Vagina (tissue), 2 donors: ENCODE measurements around the gene NCAPD2. TPM values are rescaled to one million over a fixed set of nuclear protein-coding genes. Genes with fewer than 3 reads are reported as not detected.
"Not testable (repeated sequence)": the region's sequence is repeated elsewhere in the genome, so short reads cannot be mapped to it uniquely, and the experiment has no call there.

Source experiments
- DNase-seq, 2 donors: peaks; one replicate each; pipeline ENCODE4 v3.0.0-alpha.2; 2017; ENCODE audit errors: extremely low spot score in 2 of 2
- H3K27ac ChIP-seq: fragments of 200-600 bp; sonication (generic); one replicate; pipeline ENCODE4 v1.5.1; 2019
- H3K27me3 ChIP-seq: fragments of 200-600 bp; sonication (generic); one replicate; pipeline ENCODE4 v1.5.1; 2019
- H3K36me3 ChIP-seq, 2 donors: fragments of 200-600 bp; sonication (generic); one replicate each; pipeline ENCODE4 v1.5.1; 2017 to 2019
- H3K4me1 ChIP-seq: fragments of 200-600 bp; sonication (generic); one replicate; pipeline ENCODE4 v1.5.1; 2019
- H3K4me3 ChIP-seq, 2 donors: fragments of 200-600 bp; sonication (generic); 1 replicate in 1 of 2; 2 replicates in 1 of 2; pipeline ENCODE4 v1.5.1; 2016 to 2019
- H3K9me3 ChIP-seq: fragments of 200-600 bp; sonication (generic); one replicate; pipeline ENCODE4 v1.5.1; 2019
- POLR2A ChIP-seq, 2 donors: fragments of 450-650 bp; IDR thresholded peaks; one replicate each; pipeline ENCODE4 v1.6.1; 2017; ENCODE audit warnings: antibody characterized with exemption in 2 of 2, mild to moderate bottlenecking in 2 of 2, moderate library complexity in 2 of 2
- POLR2AphosphoS5 ChIP-seq, 2 donors: sonication (generic); formaldehyde crosslinking; IDR thresholded peaks; one replicate each; pipeline ENCODE4 v1.9.0; 2017; ENCODE audit warnings: antibody characterized with exemption in 2 of 2, mild to moderate bottlenecking in 2 of 2, low read depth in 1 of 2; ENCODE audit not compliant: insufficient read depth in 1 of 2
- intact Hi-C: fragments of 100-400 bp; cut with DNase I; formaldehyde crosslinking; loops from one replicate; pipeline ENCODE4 v1.15.1; 2023
- total RNA-seq: library from RNA; depleted of rRNA; stranded (reverse); fragments of >200 nt; gene quantifications from one replicate; pipeline ENCODE4 v1.2.3, GENCODE V29; 2016
- TF ChIP-seq, protein P1 (sequence below), 3 experiments: fragments of 450-650 bp in 2 of 3; fragments of 200-600 bp in 1 of 3; sonication (generic) in 1 of 3; IDR thresholded peaks; one replicate each; pipeline ENCODE4 v1.5.1; 2017 to 2019; ENCODE audit warnings: antibody characterized with exemption in 3 of 3, mild to moderate bottlenecking in 2 of 3, moderate library complexity in 2 of 3

The NCAPD2 gene
- total RNA-seq, 1 donor from 2014 or later: 25.5 TPM

DNA sequence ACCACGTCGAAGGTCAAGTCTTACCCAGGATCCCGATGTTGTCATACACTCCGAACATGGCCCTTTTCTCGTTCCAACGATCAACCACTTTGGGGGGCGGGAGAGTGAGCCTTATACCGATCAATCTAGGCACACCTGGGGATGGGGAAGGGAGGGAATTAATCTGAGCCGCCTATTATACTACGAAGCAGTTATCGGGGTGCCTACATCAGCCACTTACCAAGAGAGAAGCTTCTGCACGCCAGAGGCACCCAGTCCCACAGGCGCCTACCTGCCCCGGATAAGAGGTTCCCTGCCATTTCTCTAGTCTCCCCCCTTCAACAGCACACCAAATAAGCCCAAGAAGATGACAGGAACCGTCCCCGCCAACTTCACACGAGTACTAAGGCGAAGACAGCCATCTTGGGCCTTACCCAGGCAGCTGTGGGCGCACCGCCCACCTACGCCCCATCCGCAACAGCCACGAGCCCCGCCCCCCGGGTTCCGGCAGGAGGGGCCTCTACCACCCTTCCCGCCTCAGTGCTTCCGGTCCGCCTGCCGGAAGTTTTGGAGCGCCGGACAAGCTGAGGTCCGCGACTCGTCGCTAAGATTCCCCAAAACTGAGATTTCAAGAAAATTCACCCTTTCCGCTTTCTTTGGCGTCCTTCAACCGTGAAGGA lies 935 bp upstream of the NCAPD2 start, which contains the start of gene MRPL51:
TSS of gene MRPL51 (minus strand) at position 425 of the 659 bp plus-strand sequence. CDS start at position 299, 126 bp downstream.
- Histone ChIP-seq H3K4me3 (peak within 1 kb of the TSS; percentile 77 to 90), H3K9me3 (no peaks in the 10 kb centered on the region), H3K4me1 (peaks cover 25% of the 10 kb centered on the region), H3K27ac (peak within 1 kb of the TSS; percentile 96), H3K27me3 (no peaks in the 10 kb centered on the region), H3K36me3 (peaks cover 0 to 21% of the 10 kb centered on the region in 2 donors)
- DNase-seq: peak in 1 of 2 donors; percentile 95
- TF ChIP-seq, protein P1, sequence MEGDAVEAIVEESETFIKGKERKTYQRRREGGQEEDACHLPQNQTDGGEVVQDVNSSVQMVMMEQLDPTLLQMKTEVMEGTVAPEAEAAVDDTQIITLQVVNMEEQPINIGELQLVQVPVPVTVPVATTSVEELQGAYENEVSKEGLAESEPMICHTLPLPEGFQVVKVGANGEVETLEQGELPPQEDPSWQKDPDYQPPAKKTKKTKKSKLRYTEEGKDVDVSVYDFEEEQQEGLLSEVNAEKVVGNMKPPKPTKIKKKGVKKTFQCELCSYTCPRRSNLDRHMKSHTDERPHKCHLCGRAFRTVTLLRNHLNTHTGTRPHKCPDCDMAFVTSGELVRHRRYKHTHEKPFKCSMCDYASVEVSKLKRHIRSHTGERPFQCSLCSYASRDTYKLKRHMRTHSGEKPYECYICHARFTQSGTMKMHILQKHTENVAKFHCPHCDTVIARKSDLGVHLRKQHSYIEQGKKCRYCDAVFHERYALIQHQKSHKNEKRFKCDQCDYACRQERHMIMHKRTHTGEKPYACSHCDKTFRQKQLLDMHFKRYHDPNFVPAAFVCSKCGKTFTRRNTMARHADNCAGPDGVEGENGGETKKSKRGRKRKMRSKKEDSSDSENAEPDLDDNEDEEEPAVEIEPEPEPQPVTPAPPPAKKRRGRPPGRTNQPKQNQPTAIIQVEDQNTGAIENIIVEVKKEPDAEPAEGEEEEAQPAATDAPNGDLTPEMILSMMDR (IDR thresholded peaks at IDR 0.05): no peak
- TF ChIP-seq POLR2A (IDR thresholded peaks at IDR 0.05): peak in 1 of 2 donors; percentile 70
- peak; percentile 91 to 94 for TF ChIP-seq POLR2AphosphoS5 (IDR thresholded peaks at IDR 0.05; ENCODE audit: insufficient read depth in 1 of 2, low read depth in 1 of 2)
- intact Hi-C loops: loop anchor here (5.0 kb wide), 1 partner anchor 39 kb away; the partner anchor contains the start of gene GAPDH

DNA sequence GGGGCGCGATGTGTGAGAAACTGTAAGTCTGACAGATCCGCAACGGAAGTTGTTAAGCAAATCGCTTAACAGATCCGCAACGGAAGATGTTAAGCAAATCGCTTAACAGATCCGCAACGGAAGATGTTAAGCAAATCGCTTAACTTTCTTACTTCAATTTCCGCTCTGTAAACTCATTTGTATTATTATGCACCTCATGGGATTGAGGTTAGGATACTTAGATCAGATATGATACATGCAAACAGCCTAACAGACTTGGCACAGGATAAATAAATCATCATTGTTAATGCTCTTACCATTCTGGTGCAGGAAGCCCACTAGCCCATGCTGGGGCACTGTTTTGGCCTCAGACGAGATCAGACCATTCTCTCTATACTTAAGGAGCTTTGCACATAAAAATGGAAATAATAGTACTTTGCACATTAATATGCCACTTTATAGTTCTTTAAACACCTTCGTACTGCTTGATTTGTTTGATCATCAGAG lies 399 bp downstream of the NCAPD2 start:
- peak overlapping the region; percentile 77 to 90 for H3K4me3 ChIP-seq
- no peaks in the 10 kb centered on the region for H3K9me3 ChIP-seq
- no peak for DNase-seq
- H3K36me3 ChIP-seq: peaks cover 0 to 23% of the 10 kb centered on the region in 2 donors
- no peak overlapping the region for H3K27ac ChIP-seq
- peaks cover 25% of the 10 kb centered on the region for H3K4me1 ChIP-seq
- no peaks in the 10 kb centered on the region for H3K27me3 ChIP-seq
- TF ChIP-seq POLR2A (IDR thresholded peaks at IDR 0.05) (no peak), POLR2AphosphoS5 (IDR thresholded peaks at IDR 0.05; ENCODE audit: insufficient read depth in 1 of 2, low read depth in 1 of 2) (no peak)
- TF ChIP-seq, protein P1 (IDR thresholded peaks at IDR 0.05): no peak
- intact Hi-C loops: loop anchor here (5.0 kb wide), 1 partner anchor 38 kb away; the partner anchor contains the start of gene GAPDH

DNA sequence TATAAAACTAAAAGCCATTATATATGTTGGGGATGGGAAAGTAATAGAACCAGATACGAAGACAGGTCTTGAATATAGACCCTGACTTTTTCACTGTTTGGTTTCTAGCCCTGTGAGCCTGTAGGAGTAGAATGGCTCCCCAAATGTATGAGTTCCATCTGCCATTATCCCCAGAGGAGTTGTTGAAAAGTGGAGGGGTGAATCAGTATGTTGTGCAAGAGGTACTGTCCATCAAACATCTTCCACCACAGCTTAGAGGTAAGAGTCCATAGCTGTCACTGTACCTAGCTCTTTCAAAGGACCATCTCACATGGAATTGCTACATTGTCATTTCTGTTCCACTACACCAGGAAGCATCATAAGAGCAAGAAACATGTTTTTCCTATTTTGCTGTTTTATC lies 1.1 kb downstream of the NCAPD2 start:
- no peaks in the 10 kb centered on the region for H3K27me3 ChIP-seq
- DNase-seq: no peak
- no peak overlapping the region for H3K27ac ChIP-seq
- no peaks in the 10 kb centered on the region for H3K9me3 ChIP-seq
- H3K36me3 ChIP-seq: peaks cover 0 to 26% of the 10 kb centered on the region in 2 donors
- TF ChIP-seq, protein P1 (IDR thresholded peaks at IDR 0.05): no peak
- TF ChIP-seq POLR2A (IDR thresholded peaks at IDR 0.05) (no peak), POLR2AphosphoS5 (IDR thresholded peaks at IDR 0.05; ENCODE audit: insufficient read depth in 1 of 2, low read depth in 1 of 2) (no peak)
- peaks cover 25% of the 10 kb centered on the region for H3K4me1 ChIP-seq
- intact Hi-C loops: loop anchor here (5.0 kb wide), 1 partner anchor 37 kb away; the partner anchor contains the start of gene GAPDH
- peak overlapping the region in 1 of 2 donors; percentile 90 for H3K4me3 ChIP-seq

DNA sequence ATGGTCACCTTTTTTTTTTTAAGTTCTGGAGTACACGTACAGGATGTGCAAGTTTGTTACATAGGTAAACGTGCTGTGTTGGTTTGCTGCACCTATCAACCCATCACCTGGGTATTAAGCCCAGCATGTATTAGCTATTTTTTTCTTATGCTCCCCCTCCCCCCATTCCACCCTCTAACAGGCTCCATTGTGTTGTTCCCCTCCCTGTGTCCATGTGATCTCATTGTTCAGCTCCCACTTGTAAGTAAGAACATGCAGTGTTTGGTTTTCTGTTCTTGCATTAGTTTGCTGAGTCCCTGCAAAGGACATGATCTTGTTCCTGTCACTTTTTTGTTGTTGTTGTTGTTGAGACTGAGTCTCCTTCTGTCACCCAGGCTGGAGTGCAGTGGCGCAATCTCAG lies 3.4 kb downstream of the NCAPD2 start:
- H3K9me3 ChIP-seq, H3K27me3 ChIP-seq, DNase-seq, H3K27ac ChIP-seq, H3K4me3 ChIP-seq, intact Hi-C loops: not testable (repeated sequence)
- H3K4me1 ChIP-seq: peaks cover 21% of the 10 kb centered on the region
- H3K36me3 ChIP-seq: peaks cover 0 to 20% of the 10 kb centered on the region in 2 donors

DNA sequence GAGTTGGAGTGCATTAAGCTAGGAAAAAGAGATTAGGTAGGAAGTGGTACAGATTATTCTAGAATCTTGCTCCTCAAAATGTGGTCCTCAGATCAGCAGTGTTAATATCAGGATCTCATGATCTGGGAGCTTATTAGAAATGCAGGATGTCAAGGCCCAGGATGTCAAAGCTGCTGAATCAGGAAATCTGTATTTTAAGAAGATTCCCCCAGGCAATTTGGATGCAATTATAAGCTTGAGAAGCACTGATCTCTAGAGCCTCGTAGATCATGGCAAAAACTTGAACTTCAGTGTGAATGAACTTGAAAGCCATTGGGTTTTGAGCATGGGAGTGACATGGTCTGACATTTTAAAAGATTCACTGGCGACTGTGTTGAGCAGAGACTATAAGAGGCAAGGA lies 6.6 kb downstream of the NCAPD2 start:
- H3K27me3 ChIP-seq: no peaks in the 10 kb centered on the region
- TF ChIP-seq, protein P1 (IDR thresholded peaks at IDR 0.05): no peak
- TF ChIP-seq POLR2A (IDR thresholded peaks at IDR 0.05) (no peak), POLR2AphosphoS5 (IDR thresholded peaks at IDR 0.05; ENCODE audit: insufficient read depth in 1 of 2, low read depth in 1 of 2) (no peak)
- H3K36me3 ChIP-seq: peaks cover 0 to 20% of the 10 kb centered on the region in 2 donors
- intact Hi-C loops: no loop called here
- no peak for DNase-seq
- peaks cover 2% of the 10 kb centered on the region for H3K4me1 ChIP-seq
- no peak overlapping the region for H3K4me3 ChIP-seq
- no peak overlapping the region for H3K27ac ChIP-seq
- no peaks in the 10 kb centered on the region for H3K9me3 ChIP-seq
